VCaP (cell line): Measurements from ENCODE around the gene NUDT14.

Experiments
- H3K27ac ChIP-seq: fragments of 450-650 bp; 2 replicates; pipeline ENCODE4 v1.5.1; 2017
- TF ChIP-seq, protein P1 (sequence below): fragments of 450-650 bp; conservative IDR thresholded peaks from 2 replicates; pipeline ENCODE4 v1.5.1; 2017; ENCODE audit warnings: mild to moderate bottlenecking, moderate library complexity

The NUDT14 gene

GRCh38 chr14:105223770-105224544 is 42.8 kb upstream of the NUDT14 start:
- H3K27ac ChIP-seq, result peak overlapping the region; percentile 25; the same call in 1 of the 2 replicates
- TF ChIP-seq, protein P1, sequence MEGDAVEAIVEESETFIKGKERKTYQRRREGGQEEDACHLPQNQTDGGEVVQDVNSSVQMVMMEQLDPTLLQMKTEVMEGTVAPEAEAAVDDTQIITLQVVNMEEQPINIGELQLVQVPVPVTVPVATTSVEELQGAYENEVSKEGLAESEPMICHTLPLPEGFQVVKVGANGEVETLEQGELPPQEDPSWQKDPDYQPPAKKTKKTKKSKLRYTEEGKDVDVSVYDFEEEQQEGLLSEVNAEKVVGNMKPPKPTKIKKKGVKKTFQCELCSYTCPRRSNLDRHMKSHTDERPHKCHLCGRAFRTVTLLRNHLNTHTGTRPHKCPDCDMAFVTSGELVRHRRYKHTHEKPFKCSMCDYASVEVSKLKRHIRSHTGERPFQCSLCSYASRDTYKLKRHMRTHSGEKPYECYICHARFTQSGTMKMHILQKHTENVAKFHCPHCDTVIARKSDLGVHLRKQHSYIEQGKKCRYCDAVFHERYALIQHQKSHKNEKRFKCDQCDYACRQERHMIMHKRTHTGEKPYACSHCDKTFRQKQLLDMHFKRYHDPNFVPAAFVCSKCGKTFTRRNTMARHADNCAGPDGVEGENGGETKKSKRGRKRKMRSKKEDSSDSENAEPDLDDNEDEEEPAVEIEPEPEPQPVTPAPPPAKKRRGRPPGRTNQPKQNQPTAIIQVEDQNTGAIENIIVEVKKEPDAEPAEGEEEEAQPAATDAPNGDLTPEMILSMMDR, result no peak

DNA sequence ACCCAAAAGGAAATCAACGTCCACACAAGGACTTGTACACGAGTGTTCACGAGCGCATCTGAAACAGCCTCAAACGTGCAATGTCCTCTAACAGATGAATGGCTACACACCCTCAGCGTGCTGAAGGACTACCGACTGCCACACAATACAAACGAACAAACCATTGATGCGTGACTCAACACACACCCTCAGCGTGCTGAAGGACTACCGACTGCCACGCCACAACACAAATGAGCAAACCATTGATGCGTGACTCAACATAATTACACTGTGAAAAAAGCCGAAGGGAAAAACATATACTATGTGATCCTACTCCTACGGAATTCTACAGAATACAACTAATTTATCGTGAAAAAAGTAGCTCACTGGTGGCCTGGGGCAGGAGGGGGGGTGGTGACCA is 42.1 kb upstream of the NUDT14 start:
- H3K27ac ChIP-seq, result peak overlapping the region; percentile 25; the same call in 1 of the 2 replicates
- TF ChIP-seq, protein P1, result no peak

DNA sequence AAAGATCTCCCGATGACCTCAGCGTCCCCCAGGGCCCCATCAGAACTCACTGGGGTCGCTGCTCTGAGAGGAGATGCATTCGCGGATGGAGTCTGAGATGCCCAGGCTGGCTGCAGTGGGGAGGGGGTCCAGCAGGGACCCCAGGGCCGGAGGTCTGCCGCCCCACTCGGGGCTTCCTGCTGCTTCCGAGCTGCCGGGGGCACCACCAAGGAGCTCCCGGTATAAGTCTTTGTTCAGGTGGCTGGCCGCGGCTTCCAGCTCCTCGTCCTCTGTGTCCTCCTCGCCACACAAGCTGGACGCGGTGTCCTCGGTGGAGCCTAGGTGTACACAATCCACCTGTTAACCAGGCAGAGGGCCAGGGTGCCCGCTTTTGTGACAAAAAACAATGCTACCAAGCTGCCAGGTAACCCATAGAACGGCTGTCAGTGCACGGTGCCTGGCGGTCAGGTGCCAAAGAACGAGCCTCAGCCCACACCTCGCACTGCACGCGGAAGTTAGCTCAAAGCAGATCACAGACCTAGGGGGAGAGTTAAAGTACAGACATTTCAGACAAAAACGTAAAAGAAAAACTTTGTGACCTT is 40.6 kb upstream of the NUDT14 start:
- TF ChIP-seq, protein P1, result no peak
- H3K27ac ChIP-seq, result no peak overlapping the region

DNA sequence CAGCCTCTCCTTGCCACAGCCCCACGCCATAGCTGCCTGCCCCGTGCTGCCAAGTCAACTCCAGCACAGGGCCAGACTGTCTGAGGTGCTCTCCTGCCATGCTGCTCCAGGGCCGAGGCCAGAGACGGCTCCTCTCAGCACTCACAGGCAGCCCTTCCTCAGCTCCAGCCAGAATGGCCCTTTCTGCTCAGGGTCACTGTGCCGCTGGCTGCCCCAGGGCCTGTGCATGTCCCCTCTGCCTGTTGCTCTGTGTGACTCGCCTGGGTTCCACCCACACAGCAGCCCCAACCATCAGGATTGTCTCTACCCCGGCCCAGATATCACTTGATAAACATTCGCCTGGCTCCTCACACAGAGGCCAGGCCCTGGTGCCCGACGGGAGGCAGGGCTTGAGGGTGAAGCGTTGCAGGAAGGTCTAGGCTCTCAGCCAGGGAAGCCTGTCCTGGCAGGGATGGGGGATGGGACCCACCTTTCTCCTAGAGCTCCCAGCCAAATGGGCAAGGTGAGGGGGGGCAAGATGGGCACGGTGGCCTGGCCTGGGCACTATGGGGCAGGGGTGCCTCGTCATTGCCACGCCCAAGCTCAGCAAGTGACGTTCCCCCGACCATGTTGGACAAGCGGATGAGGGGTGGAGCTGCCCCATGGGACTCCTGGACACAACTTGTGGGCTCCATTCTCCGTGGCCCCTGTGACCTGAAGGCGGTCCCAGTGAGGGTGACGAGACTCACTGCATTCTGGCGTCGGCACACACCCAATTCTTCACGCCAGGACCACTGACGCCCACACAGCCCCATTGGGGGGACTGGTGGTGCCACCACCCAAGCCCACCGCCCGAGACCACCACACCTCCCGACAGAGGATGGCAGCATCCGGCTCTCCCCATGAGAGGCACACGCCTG is 39.8 kb upstream of the NUDT14 start:
- TF ChIP-seq, protein P1, result no peak
- peak overlapping the region; percentile 21; the same call in 1 of the 2 replicates for H3K27ac ChIP-seq

DNA sequence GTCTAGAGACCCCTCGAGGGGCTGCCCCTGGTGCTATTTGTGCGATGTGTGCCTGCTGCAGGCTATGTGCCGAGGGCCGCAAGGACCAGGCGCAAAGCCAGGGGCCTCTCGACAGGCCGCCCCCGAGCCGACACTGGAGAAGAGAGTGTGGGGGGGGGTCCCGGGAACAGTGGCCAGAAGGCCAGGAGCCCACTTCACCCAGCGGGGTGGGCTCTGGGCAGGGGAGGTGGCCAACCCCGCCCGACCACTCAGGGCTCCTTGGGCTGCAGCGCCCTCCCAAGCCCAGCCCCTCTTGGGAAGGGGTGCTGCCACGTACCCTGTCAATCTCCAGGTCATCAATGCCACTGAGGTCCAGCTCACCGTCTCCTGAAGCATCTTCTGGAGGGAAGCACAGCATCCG is 38.6 kb upstream of the NUDT14 start:
- H3K27ac ChIP-seq, result no peak overlapping the region
- TF ChIP-seq, protein P1, result no peak

DNA sequence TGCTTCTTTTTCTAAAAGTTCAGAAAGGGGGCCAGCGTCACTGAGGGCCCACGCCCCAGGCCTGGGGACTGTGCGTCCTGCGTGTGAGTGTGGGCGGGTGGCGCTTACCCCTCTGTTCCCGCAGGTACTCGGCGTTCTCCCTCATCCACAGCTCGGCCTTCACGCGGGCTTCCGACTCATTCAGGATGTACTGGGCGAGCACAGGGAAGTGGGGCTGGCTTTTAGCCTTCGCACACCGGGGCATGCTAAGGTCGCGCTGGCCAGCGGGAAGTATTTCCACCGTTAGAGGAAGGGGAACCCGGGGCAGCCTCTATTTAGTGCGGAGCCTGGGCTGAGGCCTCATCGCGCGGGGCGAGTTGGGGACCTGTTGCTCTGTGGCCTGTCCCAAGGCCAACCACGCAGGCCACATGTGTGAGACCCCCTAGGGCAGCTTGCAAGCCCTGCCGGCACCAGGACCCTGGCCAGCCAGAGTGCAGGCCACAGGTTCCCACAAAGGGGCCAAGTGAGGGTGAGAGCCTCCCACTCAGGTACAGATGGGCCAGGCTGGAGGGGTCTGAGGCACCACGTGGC is 38.0 kb upstream of the NUDT14 start:
- TF ChIP-seq, protein P1, result no peak

DNA sequence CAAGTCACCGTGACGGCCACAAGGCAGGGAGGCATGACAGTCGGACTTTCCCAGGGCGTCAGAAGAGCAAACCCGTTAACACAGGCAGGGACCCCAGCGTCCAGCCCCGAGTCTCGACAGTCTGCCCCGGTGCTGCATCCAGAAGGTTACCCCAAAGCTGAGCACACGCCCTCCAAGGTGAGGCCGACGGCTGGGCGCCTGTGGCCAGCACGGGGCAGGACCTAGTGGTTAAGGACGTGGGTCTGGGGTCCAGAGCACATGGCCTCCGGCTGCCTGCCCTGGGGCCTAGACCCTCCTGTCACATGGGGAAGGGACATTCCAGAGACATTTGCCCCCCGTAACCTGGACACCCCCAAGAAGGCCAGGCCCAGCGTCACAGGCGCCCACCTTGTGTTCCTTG is 37.5 kb upstream of the NUDT14 start:
- H3K27ac ChIP-seq, result no peak overlapping the region
- TF ChIP-seq, protein P1, result no peak

More for the DNA sequence above, 38.0 kb upstream of the NUDT14 start:
- H3K27ac ChIP-seq, result no peak overlapping the region
